Measurements from ENCODE around the gene CPT1B.

CPT1B gene

GRCh38 chr22:50572965-50573364 lies 5.3 kb downstream of the CPT1B start:
- Histone ChIP-seq H3K4me2 (ENCODE audit: low read length) (no peak overlapping the region), H3K4me1 (ENCODE audit: control insufficient read depth, insufficient read depth, low read length) (no peaks in the 10 kb centered on the region), H3K27me3 (ENCODE audit: control insufficient read depth, insufficient read depth, low read length) (no peaks in the 10 kb centered on the region), H3K9me3 (replicated peaks; ENCODE audit: low read length) (no peaks in the 10 kb centered on the region), H3K36me3 (ENCODE audit: insufficient read depth, low read length) (no peaks in the 10 kb centered on the region), H3K9ac (ENCODE audit: low read depth, low read length) (no peak overlapping the region), H3K4me3 (ENCODE audit: low read length) (no peak overlapping the region)

GRCh38 chr22:50571264-50572175 lies 6.7 kb downstream of the CPT1B start:
- no peaks in the 10 kb centered on the region for H3K36me3 ChIP-seq (ENCODE audit: insufficient read depth, low read length)
- H3K4me2 ChIP-seq (ENCODE audit: low read length), result no peak overlapping the region
- H3K9ac ChIP-seq (ENCODE audit: low read depth, low read length), result no peak overlapping the region

GRCh38 chr22:50570861-50571260 lies 7.4 kb downstream of the CPT1B start:
- Histone ChIP-seq H3K4me3 (ENCODE audit: low read length) (no peak overlapping the region), H3K4me1 (ENCODE audit: control insufficient read depth, insufficient read depth, low read length) (no peaks in the 10 kb centered on the region), H3K36me3 (ENCODE audit: insufficient read depth, low read length) (no peaks in the 10 kb centered on the region), H3K9ac (ENCODE audit: low read depth, low read length) (no peak overlapping the region), H3K4me2 (ENCODE audit: low read length) (no peak overlapping the region), H3K27me3 (ENCODE audit: control insufficient read depth, insufficient read depth, low read length) (no peaks in the 10 kb centered on the region), H3K9me3 (replicated peaks; ENCODE audit: low read length) (no peaks in the 10 kb centered on the region)

More at GRCh38 chr22:50571264-50572175, 6.7 kb downstream of the CPT1B start:
- H3K4me3 ChIP-seq (ENCODE audit: low read length), result no peak overlapping the region
- H3K27me3 ChIP-seq (ENCODE audit: control insufficient read depth, insufficient read depth, low read length), result no peaks in the 10 kb centered on the region
- H3K9me3 ChIP-seq (replicated peaks; ENCODE audit: low read length), result no peaks in the 10 kb centered on the region
- no peaks in the 10 kb centered on the region for H3K4me1 ChIP-seq (ENCODE audit: control insufficient read depth, insufficient read depth, low read length)

GRCh38 chr22:50569896-50570535 lies 8.2 kb downstream of the CPT1B start:
- H3K4me1 ChIP-seq (ENCODE audit: control insufficient read depth, insufficient read depth, low read length), result no peaks in the 10 kb centered on the region
- H3K27me3 ChIP-seq (ENCODE audit: control insufficient read depth, insufficient read depth, low read length), result no peaks in the 10 kb centered on the region
- H3K4me3 ChIP-seq (ENCODE audit: low read length), result no peak overlapping the region
- no peak overlapping the region for H3K4me2 ChIP-seq (ENCODE audit: low read length)
- no peaks in the 10 kb centered on the region for H3K9me3 ChIP-seq (replicated peaks; ENCODE audit: low read length)
- H3K9ac ChIP-seq (ENCODE audit: low read depth, low read length), result no peak overlapping the region
- no peaks in the 10 kb centered on the region for H3K36me3 ChIP-seq (ENCODE audit: insufficient read depth, low read length)

- no peaks in the 10 kb centered on the region for H3K9me3 ChIP-seq (replicated peaks; ENCODE audit: low read length)
- no peak overlapping the region for H3K4me2 ChIP-seq (ENCODE audit: low read length)
- H3K4me3 ChIP-seq (ENCODE audit: low read length), result no peak overlapping the region
- H3K27me3 ChIP-seq (ENCODE audit: control insufficient read depth, insufficient read depth, low read length), result peaks cover 6% of the 10 kb centered on the region
- no peaks in the 10 kb centered on the region for H3K4me1 ChIP-seq (ENCODE audit: control insufficient read depth, insufficient read depth, low read length)
- H3K36me3 ChIP-seq (ENCODE audit: insufficient read depth, low read length), result no peaks in the 10 kb centered on the region
- H3K9ac ChIP-seq (ENCODE audit: low read depth, low read length), result no peak overlapping the region
Observed at GRCh38 chr22:50569041-50569459, 9.2 kb downstream of the CPT1B start.

- Histone ChIP-seq H3K4me3 (ENCODE audit: low read length) (no peak overlapping the region), H3K4me1 (ENCODE audit: control insufficient read depth, insufficient read depth, low read length) (peaks cover 3% of the 10 kb centered on the region), H3K36me3 (ENCODE audit: insufficient read depth, low read length) (no peaks in the 10 kb centered on the region), H3K9ac (ENCODE audit: low read depth, low read length) (no peak overlapping the region), H3K27me3 (ENCODE audit: control insufficient read depth, insufficient read depth, low read length) (peaks cover 6% of the 10 kb centered on the region), H3K4me2 (ENCODE audit: low read length) (no peak overlapping the region), H3K9me3 (replicated peaks; ENCODE audit: low read length) (no peaks in the 10 kb centered on the region)
Observed at GRCh38 chr22:50568626-50569025, 9.6 kb downstream of the CPT1B start.

- Histone ChIP-seq H3K4me2 (ENCODE audit: low read length) (no peak overlapping the region), H3K9ac (ENCODE audit: low read depth, low read length) (no peak overlapping the region), H3K4me3 (ENCODE audit: low read length) (no peak overlapping the region), H3K27me3 (ENCODE audit: control insufficient read depth, insufficient read depth, low read length) (peaks cover 6% of the 10 kb centered on the region), H3K36me3 (ENCODE audit: insufficient read depth, low read length) (no peaks in the 10 kb centered on the region), H3K9me3 (replicated peaks; ENCODE audit: low read length) (no peaks in the 10 kb centered on the region), H3K4me1 (ENCODE audit: control insufficient read depth, insufficient read depth, low read length) (peaks cover 9% of the 10 kb centered on the region)
Observed at GRCh38 chr22:50567721-50568252, 10.4 kb downstream of the CPT1B start.

GRCh38 chr22:50564289-50564688 lies 13.9 kb downstream of the CPT1B start:
- H3K9me3 ChIP-seq (replicated peaks; ENCODE audit: low read length), result no peaks in the 10 kb centered on the region
- H3K36me3 ChIP-seq (ENCODE audit: insufficient read depth, low read length), result no peaks in the 10 kb centered on the region
- no peak overlapping the region for H3K4me3 ChIP-seq (ENCODE audit: low read length)
- H3K4me1 ChIP-seq (ENCODE audit: control insufficient read depth, insufficient read depth, low read length), result peaks cover 9% of the 10 kb centered on the region
- H3K4me2 ChIP-seq (ENCODE audit: low read length), result no peak overlapping the region
- no peak overlapping the region for H3K9ac ChIP-seq (ENCODE audit: low read depth, low read length)
- peaks cover 23% of the 10 kb centered on the region for H3K27me3 ChIP-seq (ENCODE audit: control insufficient read depth, insufficient read depth, low read length)

GRCh38 chr22:50563413-50564160 lies 14.6 kb downstream of the CPT1B start:
- Histone ChIP-seq H3K4me2 (ENCODE audit: low read length) (peak overlapping the region; percentile 96), H3K36me3 (ENCODE audit: insufficient read depth, low read length) (no peaks in the 10 kb centered on the region), H3K9me3 (replicated peaks; ENCODE audit: low read length) (no peaks in the 10 kb centered on the region), H3K9ac (ENCODE audit: low read depth, low read length) (peak overlapping the region; percentile 48), H3K4me3 (ENCODE audit: low read length) (peak overlapping the region; percentile 77), H3K27me3 (ENCODE audit: control insufficient read depth, insufficient read depth, low read length) (peaks cover 26% of the 10 kb centered on the region), H3K4me1 (ENCODE audit: control insufficient read depth, insufficient read depth, low read length) (peaks cover 9% of the 10 kb centered on the region)

GRCh38 chr22:50562523-50563412 lies 15.5 kb downstream of the CPT1B start, which contains the start of gene SYCE3:
Gene SYCE3 (minus strand): TSS chr22:50562919. CDS start chr22:50556405, 6,514 bp downstream.
- Histone ChIP-seq H3K27me3 (ENCODE audit: control insufficient read depth, insufficient read depth, low read length) (peaks cover 31% of the 10 kb centered on the region), H3K36me3 (ENCODE audit: insufficient read depth, low read length) (no peaks in the 10 kb centered on the region), H3K4me1 (ENCODE audit: control insufficient read depth, insufficient read depth, low read length) (peaks cover 9% of the 10 kb centered on the region), H3K9ac (ENCODE audit: low read depth, low read length) (peak within 1 kb of the TSS; percentile 48), H3K4me3 (ENCODE audit: low read length) (peak within 1 kb of the TSS; percentile 77), H3K4me2 (ENCODE audit: low read length) (peak within 1 kb of the TSS; percentile 96), H3K9me3 (replicated peaks; ENCODE audit: low read length) (no peaks in the 10 kb centered on the region)
